HEK293T (cell line): ENCODE results near the gene STOML1.

Source experiments
- CTCF ChIA-PET: fragments of 350-600 bp; formaldehyde crosslinking; extraction: SDS; loops from one replicate; lab custom pipeline; 2021; ENCODE audit warnings: antibody characterized with exemption, inconsistent platforms; lab: Yijun Ruan, JAX
- POLR2A ChIA-PET: fragments of 350-600 bp; formaldehyde crosslinking; extraction: SDS; loops from one replicate; lab custom pipeline; 2020; ENCODE audit warnings: antibody characterized with exemption, inconsistent platforms; lab: Yijun Ruan, JAX
- DNase-seq: peaks from one replicate; pipeline ENCODE4 v3.0.0; 2012; ENCODE audit warnings: mixed read lengths; ENCODE audit errors: extremely low spot score
- ARNT ChIP-seq: fragments of 450-650 bp; IDR thresholded peaks from 2 replicates; pipeline ENCODE4 v1.6.1; 2017; ENCODE audit warnings: mild to moderate bottlenecking
- BHLHE40 ChIP-seq: fragments of 450-650 bp; IDR thresholded peaks from 2 replicates; pipeline ENCODE4 v1.6.1; 2016; ENCODE audit warnings: mild to moderate bottlenecking, moderate library complexity, borderline replicate concordance
- CTBP1 ChIP-seq: fragments of 450-650 bp; IDR thresholded peaks from 2 replicates; pipeline ENCODE4 v1.6.1; 2016; ENCODE audit warnings: borderline replicate concordance
- ELF4 ChIP-seq: fragments of 450-650 bp; IDR thresholded peaks from 2 replicates; pipeline ENCODE4 v1.6.1; 2017; ENCODE audit warnings: antibody characterized with exemption
- FOXA1 ChIP-seq: fragments of 450-650 bp; IDR thresholded peaks from 2 replicates; pipeline ENCODE4 v1.6.1; 2016; ENCODE audit warnings: mild to moderate bottlenecking
- FOXK2 ChIP-seq: fragments of 450-650 bp; IDR thresholded peaks from 2 replicates; pipeline ENCODE4 v1.6.1; 2016; ENCODE audit warnings: mild to moderate bottlenecking
- FOXM1 ChIP-seq: fragments of 450-650 bp; IDR thresholded peaks from 2 replicates; pipeline ENCODE4 v1.6.1; 2017; ENCODE audit warnings: mild to moderate bottlenecking, borderline replicate concordance
- HDGF ChIP-seq: fragments of 450-650 bp; IDR thresholded peaks from 2 replicates; pipeline ENCODE4 v1.6.1; 2017; ENCODE audit warnings: antibody characterized with exemption, borderline replicate concordance
- L3MBTL2 ChIP-seq: fragments of 450-650 bp; conservative IDR thresholded peaks from 2 replicates; pipeline ENCODE4 v1.6.1; 2016; ENCODE audit warnings: mild to moderate bottlenecking
- LEF1 ChIP-seq: fragments of 450-650 bp; IDR thresholded peaks from 2 replicates; pipeline ENCODE4 v1.6.1; 2017; ENCODE audit warnings: mild to moderate bottlenecking, borderline replicate concordance
- NFRKB ChIP-seq: fragments of 450-650 bp; IDR thresholded peaks from 2 replicates; pipeline ENCODE4 v1.6.1; 2016; ENCODE audit warnings: mild to moderate bottlenecking, moderate library complexity
- SP1 ChIP-seq: fragments of 450-650 bp; IDR thresholded peaks from 2 replicates; pipeline ENCODE4 v1.6.1; 2017
- SUZ12 ChIP-seq: fragments of 450-650 bp; IDR thresholded peaks from 2 replicates; pipeline ENCODE4 v1.6.1; 2016; ENCODE audit warnings: mild to moderate bottlenecking
- TARDBP ChIP-seq: fragments of 450-650 bp; IDR thresholded peaks from 2 replicates; pipeline ENCODE4 v1.6.1; 2016
- ZNF384 ChIP-seq: fragments of 450-650 bp; IDR thresholded peaks from 2 replicates; pipeline ENCODE4 v1.6.1; 2016
- TF ChIP-seq, protein P1 (sequence below): fragments of 450-650 bp; IDR thresholded peaks from 2 replicates; pipeline ENCODE4 v1.6.1; 2016

The STOML1 gene

DNA sequence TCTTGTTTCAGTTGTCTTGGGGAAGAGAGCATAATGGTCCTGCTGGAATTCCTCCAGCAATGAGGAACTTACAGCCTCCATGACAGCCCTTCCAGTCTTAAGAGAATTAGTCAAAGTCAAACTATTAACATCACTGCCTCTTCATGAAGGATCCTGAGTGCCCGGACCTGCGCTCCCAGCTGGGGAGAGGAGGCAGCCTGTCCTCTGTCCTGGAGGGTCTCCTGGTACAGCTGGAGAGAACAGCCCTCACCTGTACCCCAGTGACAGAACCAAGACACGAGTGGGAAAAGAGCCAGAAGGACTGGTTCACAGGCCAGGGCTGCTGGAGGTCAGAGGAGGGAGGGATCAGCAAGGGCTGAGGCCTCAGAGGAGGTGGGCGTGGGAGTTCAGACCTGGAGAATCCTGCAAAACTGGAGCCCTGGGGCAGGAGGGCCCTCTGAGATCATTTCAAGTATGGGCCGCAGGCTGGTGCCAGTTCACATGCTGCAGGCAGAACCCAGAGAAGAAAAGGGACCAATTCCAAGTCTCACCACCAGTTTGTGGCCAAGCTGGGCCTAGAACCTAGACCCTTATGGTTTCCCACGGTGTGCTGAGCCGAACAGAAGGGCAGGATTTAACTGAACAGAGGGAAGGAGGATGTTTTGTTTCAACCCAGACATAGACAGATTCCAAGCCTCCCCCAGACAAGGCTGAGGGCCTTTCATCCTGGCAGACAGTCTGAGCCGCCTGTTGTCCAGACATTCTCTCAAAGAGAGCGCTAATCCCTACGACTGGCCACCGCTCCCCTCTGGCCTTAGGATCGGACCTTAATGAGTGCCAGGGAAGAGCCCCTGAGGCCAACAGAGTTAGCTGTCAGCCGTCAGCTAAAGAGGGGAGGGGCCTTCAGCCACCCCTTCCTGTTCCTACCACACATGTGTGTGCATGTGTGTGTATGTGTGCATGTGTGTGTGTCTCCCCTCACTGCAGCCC is 47.6 kb downstream of the STOML1 start:
- ChIA-PET CTCF (interaction anchor here (0.6 to 1.5 kb wide), 3 partner anchors 17 to 835 kb away, joined by 3 read pairs; no protein-coding TSS in a partner anchor), POLR2A (no interaction called here)
- DNase-seq = no peak
- TF ChIP-seq FOXA1 (no peak), TARDBP (no peak), BHLHE40 (no peak), ELF4 (no peak), HDGF (no peak), ARNT (no peak), SP1 (no peak), FOXM1 (no peak)
- TF ChIP-seq, protein P1, sequence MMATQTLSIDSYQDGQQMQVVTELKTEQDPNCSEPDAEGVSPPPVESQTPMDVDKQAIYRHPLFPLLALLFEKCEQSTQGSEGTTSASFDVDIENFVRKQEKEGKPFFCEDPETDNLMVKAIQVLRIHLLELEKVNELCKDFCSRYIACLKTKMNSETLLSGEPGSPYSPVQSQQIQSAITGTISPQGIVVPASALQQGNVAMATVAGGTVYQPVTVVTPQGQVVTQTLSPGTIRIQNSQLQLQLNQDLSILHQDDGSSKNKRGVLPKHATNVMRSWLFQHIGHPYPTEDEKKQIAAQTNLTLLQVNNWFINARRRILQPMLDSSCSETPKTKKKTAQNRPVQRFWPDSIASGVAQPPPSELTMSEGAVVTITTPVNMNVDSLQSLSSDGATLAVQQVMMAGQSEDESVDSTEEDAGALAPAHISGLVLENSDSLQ = no peak

DNA sequence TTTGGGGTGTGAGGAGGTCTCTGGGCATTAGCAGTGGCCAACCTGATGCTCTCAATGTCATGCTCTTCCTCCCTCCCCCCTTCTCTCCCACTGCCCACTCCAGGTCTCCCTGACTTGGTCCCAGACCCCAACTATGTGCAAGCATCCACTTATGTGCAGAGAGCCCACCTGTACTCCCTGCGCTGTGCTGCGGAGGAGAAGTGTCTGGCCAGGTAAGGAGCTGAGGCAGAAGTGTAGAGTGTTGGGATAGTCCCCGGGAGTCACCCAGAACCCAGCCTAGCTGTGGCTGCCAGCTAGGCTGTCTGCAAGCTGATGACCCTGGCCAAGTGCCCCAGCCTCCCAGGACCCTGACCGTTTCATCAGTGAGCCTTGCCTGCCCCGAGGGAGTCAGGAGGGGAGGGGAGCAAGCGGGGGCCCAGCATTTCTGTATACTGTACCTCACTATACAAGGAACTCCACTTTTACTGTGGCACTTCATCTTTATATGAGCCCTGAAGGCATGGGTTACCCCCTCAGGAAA is 49.3 kb downstream of the STOML1 start:
- TF ChIP-seq SP1 (no peak), L3MBTL2 (no peak), LEF1 (no peak), HDGF (no peak), BHLHE40 (no peak), ARNT (no peak), FOXK2 (no peak), CTBP1 (no peak), FOXM1 (no peak), SUZ12 (no peak), TARDBP (no peak), ELF4 (no peak), FOXA1 (no peak), NFRKB (no peak), ZNF384 (no peak)
- TF ChIP-seq, protein P1 = no peak
- ChIA-PET POLR2A (no interaction called here), CTCF (interaction anchor here (1.2 kb wide), 1 partner anchor 8 kb away, joined by 5 read pairs; no protein-coding TSS in a partner anchor)

DNA sequence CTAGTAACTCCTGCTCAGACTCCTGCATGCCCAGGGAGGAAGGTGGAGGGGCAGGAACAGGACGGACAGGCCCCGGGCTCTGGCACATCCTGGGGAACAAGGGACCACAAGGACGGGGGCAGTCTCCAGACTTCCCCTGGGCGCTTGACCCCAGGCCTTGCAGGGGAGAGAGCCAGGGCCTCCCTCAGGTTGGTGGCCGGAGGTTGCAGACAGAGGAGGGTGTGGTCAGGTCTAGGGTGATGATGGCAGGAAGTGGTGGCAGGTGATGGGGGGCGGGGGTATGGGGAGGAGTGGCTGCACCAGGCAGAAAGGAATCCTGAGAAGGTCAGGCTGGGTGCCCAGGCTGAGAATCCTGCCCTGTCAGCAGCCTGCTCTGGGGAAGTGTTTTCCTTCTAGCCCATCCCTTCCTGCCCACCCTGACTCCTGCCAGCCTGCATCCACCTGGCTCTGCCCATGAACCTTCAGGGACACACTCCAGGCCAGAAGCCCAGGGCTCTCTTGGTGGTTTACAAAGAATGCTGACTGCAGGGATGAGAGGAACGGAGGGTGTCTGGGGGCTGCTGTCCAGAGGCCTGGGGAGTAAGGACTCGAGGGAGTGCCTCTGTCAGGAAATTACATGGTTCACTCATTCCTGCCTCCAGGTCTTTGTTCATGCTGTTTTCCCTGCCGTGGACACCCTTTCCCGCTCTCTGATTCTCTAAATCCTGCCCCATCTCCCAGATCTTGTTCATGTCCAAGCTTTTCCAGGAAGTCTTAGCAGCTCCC is 50.0 kb downstream of the STOML1 start:
- no peak for DNase-seq
- ChIA-PET POLR2A (interaction anchor here (0.9 kb wide), 1 partner anchor 9 kb away, joined by 4 read pairs; no protein-coding TSS in a partner anchor), CTCF (interaction anchor here (1.2 to 1.7 kb wide), 2 partner anchors 9 to 15 kb away, joined by 4 to 8 read pairs (median 5); no protein-coding TSS in a partner anchor)
- TF ChIP-seq FOXA1 (no peak), ELF4 (no peak), TARDBP (no peak), LEF1 (no peak)
- TF ChIP-seq, protein P1 = no peak

More for the DNA sequence above, 49.3 kb downstream of the STOML1 start:
- DNase-seq = no peak

DNA sequence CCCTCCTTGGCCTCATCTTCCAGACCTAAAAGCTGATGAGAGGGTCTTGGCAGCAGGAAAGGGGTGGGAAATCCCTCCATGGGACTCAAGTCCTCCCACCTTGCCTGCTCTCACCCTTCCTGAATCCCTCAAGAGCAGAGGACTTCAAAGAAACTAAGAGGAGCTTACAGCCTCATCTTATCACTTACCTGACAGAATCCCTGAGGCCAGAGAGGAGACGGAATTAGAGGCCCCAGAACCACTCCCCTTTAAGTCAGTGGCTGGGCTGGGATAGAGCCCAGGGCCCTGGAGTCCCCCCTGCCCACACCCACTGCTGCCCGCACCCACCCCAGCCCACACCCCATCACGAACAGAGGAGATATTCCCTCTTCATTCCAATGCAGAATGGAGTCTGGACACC is 50.6 kb downstream of the STOML1 start:
- TF ChIP-seq LEF1 (no peak), SUZ12 (no peak), FOXM1 (no peak), SP1 (no peak), FOXA1 (no peak), HDGF (no peak), BHLHE40 (no peak), NFRKB (no peak), FOXK2 (no peak)
- TF ChIP-seq, protein P1 = no peak
- POLR2A ChIA-PET = interaction anchor here (0.9 kb wide), 1 partner anchor 9 kb away, joined by 4 read pairs; no protein-coding TSS in a partner anchor
- DNase-seq = no peak
- CTCF ChIA-PET = interaction anchor here (0.6 to 1.7 kb wide), 3 partner anchors 10 to 994 kb away, joined by 3 to 8 read pairs (median 4); no protein-coding TSS in a partner anchor

DNA sequence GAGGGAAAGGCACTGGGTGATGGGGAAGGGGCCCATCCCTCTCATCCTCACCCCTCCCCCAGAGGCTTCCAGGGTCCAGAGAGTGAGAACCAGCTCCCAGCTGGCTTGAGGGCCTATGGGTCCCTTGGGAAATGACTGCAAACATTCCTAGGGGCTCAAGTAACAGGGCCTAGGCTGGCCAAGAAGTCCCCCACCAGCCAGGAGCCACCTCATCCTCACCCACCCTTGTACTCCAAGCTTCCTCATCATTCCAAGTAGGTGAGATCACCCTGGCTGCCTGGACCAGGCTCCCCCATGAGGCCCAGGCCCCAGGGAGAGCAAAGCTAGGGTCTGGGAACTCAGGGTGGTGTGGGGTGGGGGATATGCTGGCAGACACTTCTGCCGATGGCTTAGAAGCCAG is 51.1 kb downstream of the STOML1 start:
- CTCF ChIA-PET = interaction anchor here (0.6 to 1.7 kb wide), 4 partner anchors 10 to 995 kb away, joined by 3 to 8 read pairs (median 4); no protein-coding TSS in a partner anchor
- TF ChIP-seq SP1 (no peak), CTBP1 (no peak), FOXK2 (no peak), L3MBTL2 (no peak), ELF4 (no peak), NFRKB (no peak), BHLHE40 (no peak)
- TF ChIP-seq, protein P1 = no peak
- POLR2A ChIA-PET = interaction anchor here (0.9 kb wide), 1 partner anchor 10 kb away, joined by 4 read pairs; no protein-coding TSS in a partner anchor
- no peak for DNase-seq
